ENCODE results near the gene FARS2.

DNA sequence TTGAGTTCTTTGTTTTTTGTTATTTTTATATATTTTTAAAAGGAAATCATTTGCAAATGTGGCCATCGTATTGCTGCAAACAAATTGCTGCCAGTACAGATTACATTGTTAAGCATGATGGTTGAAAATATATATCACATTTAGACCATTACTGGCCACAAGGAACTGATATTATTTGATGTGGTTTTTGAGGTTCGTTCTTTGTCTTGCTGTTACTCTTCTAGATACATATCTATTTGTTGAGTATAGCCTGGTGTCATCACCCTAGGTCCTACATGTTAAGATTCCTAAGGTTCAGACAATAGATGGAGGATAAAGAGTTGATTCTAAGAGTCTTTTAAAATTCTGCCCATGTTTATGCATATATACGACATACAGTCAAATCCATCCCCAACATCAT is 306.0 kb downstream of the FARS2 start:
- TF ChIP-seq NFRKB (IDR thresholded peaks at IDR 0.05): no peak
- no peak for TF ChIP-seq BHLHE40 (IDR thresholded peaks at IDR 0.05; ENCODE audit: borderline replicate concordance)
- no peak for TF ChIP-seq TARDBP (IDR thresholded peaks at IDR 0.05)
